Measurements from ENCODE around the gene C3AR1.
"Not testable (repeated sequence)": the region's sequence is repeated elsewhere in the genome, so short reads cannot be mapped to it uniquely, and the experiment has no call there.

C3AR1 gene

DNA sequence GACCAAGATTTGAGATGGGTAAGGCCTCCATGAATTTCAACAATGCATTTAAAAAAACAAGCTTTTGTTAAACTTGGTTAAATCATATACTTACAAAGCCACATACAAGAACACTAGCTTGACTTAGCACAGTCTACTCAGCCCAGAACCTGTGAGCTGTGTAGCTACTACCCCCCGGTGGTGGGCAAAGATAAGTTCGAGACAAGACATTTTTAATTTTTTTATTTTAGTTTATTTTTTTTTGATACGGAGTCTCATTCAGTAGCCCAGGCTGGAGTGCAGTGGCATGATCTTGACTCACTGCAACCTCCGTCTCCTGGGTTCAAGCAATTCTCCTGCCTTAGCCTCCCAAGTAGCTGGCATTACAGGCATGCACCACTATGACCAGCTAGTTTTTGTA is 12.2 kb upstream of the C3AR1 start:
- peak; percentile 94 for DNase-seq (ENCODE audit: low read depth)
- TF ChIP-seq, protein P1, sequence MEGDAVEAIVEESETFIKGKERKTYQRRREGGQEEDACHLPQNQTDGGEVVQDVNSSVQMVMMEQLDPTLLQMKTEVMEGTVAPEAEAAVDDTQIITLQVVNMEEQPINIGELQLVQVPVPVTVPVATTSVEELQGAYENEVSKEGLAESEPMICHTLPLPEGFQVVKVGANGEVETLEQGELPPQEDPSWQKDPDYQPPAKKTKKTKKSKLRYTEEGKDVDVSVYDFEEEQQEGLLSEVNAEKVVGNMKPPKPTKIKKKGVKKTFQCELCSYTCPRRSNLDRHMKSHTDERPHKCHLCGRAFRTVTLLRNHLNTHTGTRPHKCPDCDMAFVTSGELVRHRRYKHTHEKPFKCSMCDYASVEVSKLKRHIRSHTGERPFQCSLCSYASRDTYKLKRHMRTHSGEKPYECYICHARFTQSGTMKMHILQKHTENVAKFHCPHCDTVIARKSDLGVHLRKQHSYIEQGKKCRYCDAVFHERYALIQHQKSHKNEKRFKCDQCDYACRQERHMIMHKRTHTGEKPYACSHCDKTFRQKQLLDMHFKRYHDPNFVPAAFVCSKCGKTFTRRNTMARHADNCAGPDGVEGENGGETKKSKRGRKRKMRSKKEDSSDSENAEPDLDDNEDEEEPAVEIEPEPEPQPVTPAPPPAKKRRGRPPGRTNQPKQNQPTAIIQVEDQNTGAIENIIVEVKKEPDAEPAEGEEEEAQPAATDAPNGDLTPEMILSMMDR (conservative IDR thresholded peaks at IDR 0.05; ENCODE audit: low read depth, low read length), result peak; percentile 78
- no peak overlapping the region for H3K4me3 ChIP-seq (ENCODE audit: low read depth, low read length)

DNA sequence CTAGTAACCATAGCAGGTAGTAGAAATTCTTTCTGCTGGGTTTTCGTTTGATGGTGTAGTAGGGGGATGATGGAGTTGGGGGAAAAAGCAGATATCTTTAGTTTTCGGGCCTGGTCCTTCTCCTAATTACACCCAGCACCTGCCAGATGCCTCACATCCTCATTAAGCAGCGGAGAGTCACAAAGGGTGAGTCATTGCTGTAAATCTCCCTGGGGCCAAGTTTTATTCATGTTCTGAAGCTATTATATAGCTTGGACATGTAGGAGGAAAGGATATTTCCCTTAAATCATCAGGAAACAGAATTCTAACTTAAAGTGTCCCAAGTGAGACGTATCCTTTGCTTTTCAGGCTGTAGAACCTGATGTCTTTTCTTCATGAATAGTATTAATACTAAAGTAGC is 11.0 kb upstream of the C3AR1 start:
- no peak overlapping the region for H3K4me3 ChIP-seq (ENCODE audit: low read depth, low read length)
- TF ChIP-seq, protein P1 (conservative IDR thresholded peaks at IDR 0.05; ENCODE audit: low read depth, low read length), result no peak
- no peak for DNase-seq (ENCODE audit: low read depth)

DNA sequence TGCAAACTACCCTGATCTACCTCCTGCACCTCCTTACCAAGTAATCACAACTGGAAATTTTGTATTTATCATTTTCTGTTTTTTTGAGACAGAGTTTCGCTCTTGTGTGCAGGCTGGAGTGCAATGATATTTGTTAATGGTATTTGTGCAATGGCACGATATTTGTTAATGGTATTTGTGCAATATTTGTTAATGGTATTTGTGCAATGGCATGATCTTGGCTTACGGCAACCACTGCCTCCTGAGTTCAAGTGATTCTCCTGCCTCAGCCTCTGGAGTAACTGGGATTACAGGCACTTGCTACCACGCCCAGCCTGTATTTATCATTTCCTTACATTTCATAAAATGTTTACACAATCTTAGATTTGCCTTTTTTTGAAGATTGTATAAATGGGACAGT is 10.2 kb upstream of the C3AR1 start:
- TF ChIP-seq, protein P1 (conservative IDR thresholded peaks at IDR 0.05; ENCODE audit: low read depth, low read length), result no peak
- DNase-seq (ENCODE audit: low read depth), result no peak
- H3K4me3 ChIP-seq (ENCODE audit: low read depth, low read length), result no peak overlapping the region

DNA sequence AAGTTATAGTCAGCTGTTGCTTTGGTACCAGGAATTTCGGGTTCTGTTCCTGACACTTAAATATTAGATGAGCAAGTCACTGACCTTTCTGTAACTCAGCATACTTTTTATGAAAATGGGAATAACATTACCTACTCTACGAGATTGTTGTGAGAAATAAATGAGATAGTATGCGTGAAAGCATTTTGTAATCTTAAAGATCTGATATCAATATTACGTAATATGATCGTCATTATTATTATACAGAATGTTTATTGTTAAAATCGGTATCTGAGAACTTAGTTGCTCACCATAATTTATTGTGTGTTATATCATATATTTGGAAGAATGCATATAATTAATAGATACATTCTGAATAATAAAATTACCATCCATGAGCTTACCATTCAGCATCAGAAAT is 9.8 kb upstream of the C3AR1 start:
- H3K4me3 ChIP-seq (ENCODE audit: low read depth, low read length), result no peak overlapping the region
- DNase-seq (ENCODE audit: low read depth), result no peak
- TF ChIP-seq, protein P1 (conservative IDR thresholded peaks at IDR 0.05; ENCODE audit: low read depth, low read length), result no peak

DNA sequence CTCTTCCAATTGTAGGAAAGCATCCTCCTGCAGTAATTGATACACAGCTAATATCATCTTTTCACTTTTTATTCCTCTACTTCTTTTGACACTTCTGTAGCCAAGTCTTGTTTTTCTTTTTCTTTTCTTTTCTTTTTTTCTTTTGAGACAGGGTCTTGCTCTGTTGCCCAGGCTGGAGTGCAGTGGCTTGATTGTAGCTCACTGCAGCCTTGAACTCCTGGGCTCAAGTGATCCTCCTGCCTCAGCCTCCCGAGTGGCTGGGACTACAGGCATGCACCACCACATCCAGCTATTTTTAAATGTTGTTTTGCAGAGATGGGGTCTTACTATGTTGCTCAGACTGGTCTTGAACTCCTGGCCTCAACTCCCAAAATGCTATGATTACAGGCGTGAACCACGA is 5.7 kb upstream of the C3AR1 start:
- not testable (repeated sequence) for H3K4me3 ChIP-seq (ENCODE audit: low read depth, low read length)

DNA sequence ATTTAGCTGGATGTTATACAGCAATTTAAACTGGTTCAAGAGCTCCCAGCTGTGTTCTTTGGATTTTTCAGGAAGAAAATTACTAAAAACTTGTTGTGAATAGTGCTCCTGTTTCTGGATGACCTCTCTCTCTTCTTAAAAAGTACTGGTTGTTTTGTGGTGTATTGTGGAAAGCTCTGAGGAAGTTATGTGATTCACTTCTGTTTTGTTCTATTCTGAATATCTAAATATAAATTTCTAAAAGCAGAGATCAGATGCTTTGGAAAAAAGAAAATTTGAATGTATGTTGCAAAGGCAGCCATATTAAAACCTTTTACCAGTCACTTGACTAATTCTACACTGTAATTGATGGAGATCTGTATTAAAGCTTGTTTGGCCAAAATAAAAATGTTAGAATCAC is 3.4 kb upstream of the C3AR1 start:
- TF ChIP-seq, protein P1 (conservative IDR thresholded peaks at IDR 0.05; ENCODE audit: low read depth, low read length), result no peak
- no peak overlapping the region for H3K4me3 ChIP-seq (ENCODE audit: low read depth, low read length)

More for the DNA sequence above, 5.7 kb upstream of the C3AR1 start:
- not testable (repeated sequence) for DNase-seq (ENCODE audit: low read depth)

DNA sequence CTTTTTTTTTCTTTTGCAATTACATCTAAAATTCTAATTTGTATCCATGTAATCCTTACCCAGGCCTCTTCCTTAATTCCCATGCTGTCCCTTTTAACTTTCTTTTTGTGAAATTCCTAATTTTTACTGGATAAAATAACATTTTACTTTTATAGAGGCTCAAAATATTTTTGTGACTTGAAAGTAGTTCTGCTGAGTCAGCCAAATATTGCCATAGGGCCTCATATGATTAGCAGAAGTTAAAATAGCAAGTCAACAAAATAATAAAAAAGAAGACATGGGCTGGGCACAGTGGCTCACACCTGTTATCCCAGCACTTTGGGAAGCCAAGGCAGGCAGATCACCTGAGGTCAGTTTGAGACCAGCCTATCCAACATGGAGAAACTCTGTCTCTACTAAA is 2.0 kb downstream of the C3AR1 start:
- no peak overlapping the region for H3K4me3 ChIP-seq (ENCODE audit: low read depth, low read length)
- TF ChIP-seq, protein P1 (conservative IDR thresholded peaks at IDR 0.05; ENCODE audit: low read depth, low read length), result no peak
- no peak for DNase-seq (ENCODE audit: low read depth)

More for the DNA sequence above, 3.4 kb upstream of the C3AR1 start:
- no peak for DNase-seq (ENCODE audit: low read depth)

DNA sequence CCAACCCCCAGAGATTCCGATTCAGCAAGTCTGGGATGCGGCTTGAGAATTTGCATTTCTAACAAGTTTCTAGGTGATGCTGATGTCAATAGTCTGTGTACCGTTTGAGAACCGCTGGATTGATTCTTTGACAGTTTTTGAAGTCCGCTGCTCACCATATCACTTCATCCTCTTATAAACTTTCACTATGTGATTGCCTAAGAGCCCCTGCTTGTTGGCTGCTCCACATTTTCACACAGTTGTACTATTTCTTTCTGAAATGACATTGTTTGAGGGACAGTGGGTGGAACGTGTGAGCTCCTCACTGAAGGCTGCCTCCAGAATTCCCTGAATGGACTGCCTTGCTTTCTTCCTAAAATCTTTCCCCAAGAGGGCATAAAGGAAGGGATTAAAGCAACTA is 7.7 kb downstream of the C3AR1 start:
- no peak overlapping the region for H3K4me3 ChIP-seq (ENCODE audit: low read depth, low read length)
- TF ChIP-seq, protein P1 (conservative IDR thresholded peaks at IDR 0.05; ENCODE audit: low read depth, low read length), result no peak
- no peak for DNase-seq (ENCODE audit: low read depth)

All from choroid plexus epithelial cell (primary cell).